H1 (cell line): Measurements from ENCODE around the gene TAS2R40. TPM values are rescaled to one million over a fixed set of nuclear protein-coding genes. Genes with fewer than 3 reads are reported as not detected.

ENCODE experiments used
- CTCF ChIA-PET: fragments of 300-600 bp; sonication (Branson Sonifier 250); formaldehyde crosslinking; loops from one replicate; lab custom pipeline; 2021; ENCODE audit not compliant: partially characterized antibody; lab: Charles Lee
- POLR2A ChIA-PET: fragments of 300-600 bp; sonication (Branson Sonifier 250); formaldehyde crosslinking; loops from one replicate; lab custom pipeline; 2021; ENCODE audit warnings: inconsistent platforms; ENCODE audit not compliant: partially characterized antibody; lab: Charles Lee
- DNase-seq, 2 experiments: peaks; one replicate each; pipeline versions ENCODE4 v3.0.0 to v3.0.0-alpha.2; 2010 to 2022; ENCODE audit warnings: low spot score in 2 of 2, low read depth in 1 of 2, mixed read lengths in 1 of 2
- FAIRE-seq: peaks from 2 replicates; lab custom pipeline; 2011; peaks lifted over from hg19 to GRCh38; lab: Jason Lieb, UNC
- H2AFZ ChIP-seq: 2 replicates; pipeline ENCODE4 v1.8.1; 2012; ENCODE audit warnings: low read length, inconsistent platforms
- H2AK5ac ChIP-seq: 2 replicates; pipeline ENCODE4 v1.6.1; 2013; ENCODE audit warnings: low read depth, low read length
- H2BK120ac ChIP-seq: replicated peaks from 2 replicates; pipeline ENCODE3; 2013; ENCODE audit warnings: low read depth, low read length, inconsistent platforms
- H2BK12ac ChIP-seq: 2 replicates; pipeline ENCODE4 v1.6.1; 2013; ENCODE audit warnings: low read depth, low read length
- H2BK15ac ChIP-seq: 2 replicates; pipeline ENCODE4 v1.6.1; 2013; ENCODE audit warnings: low read length
- H2BK20ac ChIP-seq: 2 replicates; pipeline ENCODE4 v1.6.1; 2013; ENCODE audit warnings: low read length
- H2BK5ac ChIP-seq: 2 replicates; pipeline ENCODE4 v1.6.1; 2013; ENCODE audit warnings: low read depth, low read length
- H3K14ac ChIP-seq: 2 replicates; pipeline ENCODE4 v1.6.1; 2013; ENCODE audit warnings: inconsistent platforms; ENCODE audit not compliant: insufficient read length
- H3K18ac ChIP-seq: 2 replicates; pipeline ENCODE4 v1.6.1; 2013; ENCODE audit warnings: low read length; ENCODE audit errors: extremely low read depth
- H3K23ac ChIP-seq: 2 replicates; pipeline ENCODE4 v1.6.1; 2013; ENCODE audit warnings: inconsistent platforms; ENCODE audit not compliant: insufficient read length
- H3K23me2 ChIP-seq: 2 replicates; pipeline ENCODE4 v1.6.1; 2013; ENCODE audit warnings: low read depth, low read length
- H3K27ac ChIP-seq: 2 replicates; pipeline ENCODE4 v1.6.1; 2011; ENCODE audit warnings: low read depth, low read length, inconsistent platforms
- H3K27me3 ChIP-seq, 4 experiments: replicated peaks in 1 of 4; 1 replicate in 1 of 4; 2 replicates in 3 of 4; pipeline versions ENCODE4 v1.6.1 to v1.8.1; 2011 to 2013; ENCODE audit warnings: low read length in 3 of 4, mild to moderate bottlenecking in 3 of 4, inconsistent platforms in 2 of 4, mixed read lengths in 2 of 4, moderate library complexity in 1 of 4; ENCODE audit not compliant: control insufficient read depth in 3 of 4, insufficient read depth in 3 of 4; ENCODE audit errors: extremely low read depth in 1 of 4
- H3K36me3 ChIP-seq, 4 experiments: 2 replicates each; pipeline versions ENCODE4 v1.6.1 to v1.8.1; 2011 to 2013; ENCODE audit warnings: mild to moderate bottlenecking in 4 of 4, low read length in 3 of 4, moderate library complexity in 2 of 4, control low read depth in 1 of 4, inconsistent platforms in 1 of 4; ENCODE audit not compliant: insufficient read depth in 4 of 4, control insufficient read depth in 2 of 4
- H3K4ac ChIP-seq: replicated peaks from 2 replicates; pipeline ENCODE3; 2013; ENCODE audit warnings: low read length, low read depth, mixed read lengths, inconsistent platforms; ENCODE audit not compliant: insufficient read length
- H3K4me1 ChIP-seq, 4 experiments: replicated peaks in 1 of 4; 1 replicate in 1 of 4; 2 replicates in 3 of 4; pipeline versions ENCODE4 v1.6.1 to v1.8.1; 2011 to 2013; ENCODE audit warnings: low read length in 3 of 4, inconsistent platforms in 2 of 4, mixed read lengths in 1 of 4; ENCODE audit not compliant: insufficient read depth in 4 of 4, control insufficient read depth in 3 of 4
- H3K4me2 ChIP-seq, 2 experiments: 2 replicates each; pipeline versions ENCODE4 v1.6.1 to v1.8.1; 2011 to 2013; ENCODE audit warnings: low read depth in 2 of 2, low read length in 2 of 2, control low read depth in 1 of 2, inconsistent platforms in 1 of 2, mild to moderate bottlenecking in 1 of 2; ENCODE audit not compliant: insufficient read depth in 1 of 2
- H3K4me3 ChIP-seq, 4 experiments: fragments of 200-600, 300-600 bp in 1 of 4; sonication (generic), shearing (Covaris generic), sonication (Bioruptor Twin) in 1 of 4; 2 replicates each; pipeline versions ENCODE4 v1.5.1 to v1.8.1; 2011 to 2016; ENCODE audit warnings: low read length in 4 of 4, low read depth in 3 of 4, control low read depth in 2 of 4, inconsistent platforms in 2 of 4, mild to moderate bottlenecking in 2 of 4, mixed read lengths in 1 of 4, moderate library complexity in 1 of 4; ENCODE audit not compliant: insufficient read depth in 2 of 4; ENCODE audit errors: extremely low read depth in 1 of 4
- H3K56ac ChIP-seq: replicated peaks from 2 replicates; pipeline ENCODE3; 2013; ENCODE audit warnings: low read depth, mild to moderate bottlenecking, mixed read lengths, low read length, inconsistent platforms; ENCODE audit not compliant: insufficient read length
- H3K79me1 ChIP-seq: 2 replicates; pipeline ENCODE4 v1.6.1; 2013; ENCODE audit warnings: low read depth, low read length, control low read depth
- H3K79me2 ChIP-seq, 2 experiments: 2 replicates each; pipeline versions ENCODE4 v1.6.1 to v1.8.1; 2012 to 2013; ENCODE audit warnings: low read length in 2 of 2, mild to moderate bottlenecking in 2 of 2, inconsistent platforms in 1 of 2; ENCODE audit not compliant: insufficient read depth in 2 of 2, control insufficient read depth in 1 of 2
- H3K9ac ChIP-seq, 4 experiments: replicated peaks in 1 of 4; 1 replicate in 1 of 4; 2 replicates in 3 of 4; pipeline versions ENCODE4 v1.6.1 to v1.8.1; 2011 to 2013; ENCODE audit warnings: low read depth in 3 of 4, low read length in 3 of 4, control low read depth in 2 of 4, mild to moderate bottlenecking in 2 of 4, moderate library complexity in 2 of 4, inconsistent platforms in 1 of 4; ENCODE audit errors: extremely low read depth in 1 of 4
- H3K9me3 ChIP-seq, 2 experiments: 2 replicates each; pipeline versions ENCODE4 v1.6.1 to v1.8.1; 2012 to 2013; ENCODE audit warnings: mild to moderate bottlenecking in 2 of 2, moderate library complexity in 2 of 2, control low read depth in 1 of 2, inconsistent platforms in 1 of 2, low read depth in 1 of 2, low read length in 1 of 2, mixed read lengths in 1 of 2; ENCODE audit not compliant: insufficient read depth in 2 of 2
- H4K20me1 ChIP-seq, 2 experiments: replicated peaks in 1 of 2; 2 replicates each; pipeline versions ENCODE3 to v1.8.1; 2011 to 2013; ENCODE audit warnings: inconsistent platforms in 2 of 2, low read length in 2 of 2, mild to moderate bottlenecking in 1 of 2; ENCODE audit not compliant: insufficient read depth in 2 of 2, control insufficient read depth in 1 of 2
- H4K5ac ChIP-seq: 2 replicates; pipeline ENCODE4 v1.6.1; 2013; ENCODE audit warnings: low read length, low read depth, mixed read lengths, inconsistent platforms; ENCODE audit not compliant: insufficient read length
- H4K8ac ChIP-seq: 2 replicates; pipeline ENCODE4 v1.8.0; 2013; ENCODE audit warnings: mild to moderate bottlenecking, moderate library complexity, low read length, inconsistent platforms; ENCODE audit not compliant: insufficient read depth; ENCODE audit errors: extremely low read depth
- H4K91ac ChIP-seq: replicated peaks from 2 replicates; pipeline ENCODE3; 2013; ENCODE audit warnings: low read length, mixed read lengths, inconsistent platforms; ENCODE audit not compliant: insufficient read length
- HDAC6 ChIP-seq: IDR thresholded peaks from one replicate; pipeline ENCODE4 v1.7.1; 2012; ENCODE audit warnings: low read depth, mild to moderate bottlenecking, inconsistent platforms, low read length, moderate library complexity
- POU5F1 ChIP-seq: IDR thresholded peaks from 2 replicates; pipeline ENCODE4 v1.6.1; 2011; ENCODE audit warnings: low read depth, mild to moderate bottlenecking, low read length, moderate library complexity
- SAP30 ChIP-seq: fragments of 300-600 bp; sonication (generic); IDR thresholded peaks from 2 replicates; pipeline ENCODE4 v1.7.1; 2012; ENCODE audit warnings: low read length, moderate library complexity, mild to moderate bottlenecking, inconsistent platforms; ENCODE audit not compliant: insufficient read depth, insufficient replicate concordance
- SIN3A ChIP-seq, 2 experiments: IDR thresholded peaks in 1 of 2; conservative IDR thresholded peaks in 1 of 2; 2 replicates each; pipeline ENCODE4 v1.6.1; 2011 to 2012; ENCODE audit warnings: low read length in 2 of 2, improper control_type of control experiment in 1 of 2, low read depth in 1 of 2, mild to moderate bottlenecking in 1 of 2
- WGBS, 2 experiments: shearing (Covaris generic) in 1 of 2; methylation state at CpG; one replicate each; pipeline versions ENCODE4 v1.1.6 to v1.1.7; 2013 to 2015; ENCODE audit warnings: low lambda C conversion rate in 2 of 2, mixed read lengths in 2 of 2, inconsistent platforms in 1 of 2, low coverage in 1 of 2, missing lambda C conversion rate in 1 of 2; ENCODE audit not compliant: insufficient replicate concordance in 2 of 2, insufficient coverage in 1 of 2, insufficient read length in 1 of 2; ENCODE audit errors: extremely low coverage in 1 of 2, missing lambda C conversion rate in 1 of 2; 5-methylcytosine and 5-hydroxymethylcytosine counted together
- polyA plus RNA-seq, 7 experiments: library from polyadenylated mRNA; depleted of rRNA in 3 of 7; stranded (reverse) in 5 of 7; unstranded in 2 of 7; fragments of >200 nt in 5 of 7; fragments of 200-250 nt in 2 of 7; gene quantifications; 1 replicate in 5 of 7; 2 replicates in 1 of 7; 4 replicates in 1 of 7; pipeline versions ENCODE4 v1.2.1 to v1.2.3, GENCODE V29; 2011 to 2013; ENCODE audit warnings: missing spikeins in 2 of 7, mixed read lengths in 2 of 7
- total RNA-seq: library from RNA; stranded (reverse); fragmentation: NEBNext Ultra II Directional; extraction: Animal tissue kit (Norgen Biotek cat#: 25700); gene quantifications from 2 replicates; pipeline ENCODE4 v1.2.1, GENCODE V29; 2021

Gene TAS2R40
- total and polyA plus RNA-seq, 2 of the 8 experiments (the other 6 are each of a cell fraction or from before 2014, with no cell fraction given) = not detected

- Histone ChIP-seq H3K36me3 (no peaks in the 10 kb centered on the region), H3K14ac (no peak overlapping the region), H3K4me3 (no peak overlapping the region), H3K79me2 (no peaks in the 10 kb centered on the region), H4K8ac (no peak overlapping the region), H3K4me2 (no peak overlapping the region), H2BK5ac (no peak overlapping the region), H4K20me1 (no peaks in the 10 kb centered on the region), H4K5ac (no peak overlapping the region), H3K79me1 (no peaks in the 10 kb centered on the region), H3K9me3 (no peaks in the 10 kb centered on the region), H3K9ac (no peak overlapping the region), H2AFZ (no peak overlapping the region), H3K56ac (no peak overlapping the region), H2BK12ac (no peak overlapping the region), H3K23ac (no peak overlapping the region), H3K27me3 (no peaks in the 10 kb centered on the region), H2BK15ac (no peak overlapping the region), H2BK20ac (no peak overlapping the region), H3K4ac (no peak overlapping the region), H2BK120ac (no peak overlapping the region), H2AK5ac (no peak overlapping the region), H3K27ac (no peak overlapping the region), H3K4me1 (no peaks in the 10 kb centered on the region), H3K23me2 (no peaks in the 10 kb centered on the region), H3K18ac (no peak overlapping the region), H4K91ac (no peak overlapping the region)
- ChIA-PET CTCF (interaction anchor here (6.6 kb wide), 1 partner anchor 12 kb away, joined by 41 read pairs; no protein-coding TSS in a partner anchor), POLR2A (no interaction called here)
- TF ChIP-seq SIN3A (conservative IDR thresholded peaks at IDR 0.05 in 1 of 2, IDR thresholded peaks at IDR 0.05 in 1 of 2; ENCODE audit: low read depth in 1 of 2, low read length in 2 of 2) (no peak), HDAC6 (no peak), SAP30 (no peak), POU5F1 (no peak)
- FAIRE-seq (no peak), DNase-seq (no peak)
- 89% methylated on average over 2 of the region's 2 CpGs; no CpG with 5 or more reads in 1 of the 2 experiments for WGBS, 2 experiments
These were observed 30.2 kb downstream of the TAS2R40 start for GRCh38 chr7:143252006-143252405.
